WTC11 (cell line): ENCODE results near the gene SPTB. TPM values are rescaled to one million over a fixed set of nuclear protein-coding genes. Genes with fewer than 3 reads are reported as not detected.

Source experiments
- ATAC-seq: fragments of 200-7000 bp; cut with Tn5 transposase; 2 replicates; pipeline ENCODE4 v1.10.0; 2021; ENCODE audit warnings: mild to moderate bottlenecking, moderate library complexity
- CTCF ChIA-PET: fragments of 300-600 bp; sonication (Branson Sonifier 250); formaldehyde crosslinking; loops from one replicate; lab custom pipeline; 2021; ENCODE audit warnings: antibody characterized with exemption; lab: Charles Lee
- POLR2A ChIA-PET: fragments of 350-600 bp; sonication (Branson Sonifier 250); formaldehyde crosslinking; loops from one replicate; lab custom pipeline; 2021; ENCODE audit warnings: antibody characterized with exemption; lab: Charles Lee
- DNase-seq: peaks from one replicate; pipeline ENCODE4 v3.0.0; 2021; ENCODE audit warnings: low spot score
- H3K27ac Mint-ChIP-seq: 2 replicates; pipeline ENCODE4 v1.8.0; 2021; ENCODE audit warnings: mixed read lengths
- H3K27me3 Mint-ChIP-seq: 2 replicates; pipeline ENCODE4 v1.8.0; 2021; ENCODE audit warnings: low read depth, mild to moderate bottlenecking, moderate library complexity, mixed read lengths
- H3K36me3 Mint-ChIP-seq: 2 replicates; pipeline ENCODE4 v1.8.0; 2021; ENCODE audit warnings: mixed read lengths
- H3K4me1 Mint-ChIP-seq: 2 replicates; pipeline ENCODE4 v1.8.0; 2022; ENCODE audit warnings: mixed read lengths
- H3K4me3 Mint-ChIP-seq: 2 replicates; pipeline ENCODE4 v1.8.0; 2021; ENCODE audit warnings: mild to moderate bottlenecking, moderate library complexity, mixed read lengths
- H3K9me3 Mint-ChIP-seq: 2 replicates; pipeline ENCODE4 v1.8.0; 2021; ENCODE audit warnings: mixed read lengths
- CREB1 ChIP-seq: sonication (generic); formaldehyde crosslinking; IDR thresholded peaks from 2 replicates; pipeline ENCODE4 v1.8.0; 2023; ENCODE audit warnings: mild to moderate bottlenecking, missing genetic modification reagents
- CREM ChIP-seq: sonication (generic); formaldehyde crosslinking; IDR thresholded peaks from 2 replicates; pipeline ENCODE4 v1.8.1; 2022; ENCODE audit warnings: mild to moderate bottlenecking, missing genetic modification reagents, moderate library complexity
- ELF4 ChIP-seq: sonication (generic); formaldehyde crosslinking; IDR thresholded peaks from 2 replicates; pipeline ENCODE4 v1.8.1; 2022; ENCODE audit warnings: low read depth, mild to moderate bottlenecking, moderate library complexity, missing genetic modification reagents
- FOXK1 ChIP-seq: sonication (generic); formaldehyde crosslinking; IDR thresholded peaks from 2 replicates; pipeline ENCODE4 v1.8.0; 2022; ENCODE audit warnings: mild to moderate bottlenecking, moderate library complexity, missing genetic modification reagents
- GRHL2 ChIP-seq: fragments of 250-450 bp; sonication (Bioruptor Pico); IDR thresholded peaks from 2 replicates; pipeline ENCODE4 v1.8.0; 2022; ENCODE audit warnings: mild to moderate bottlenecking, moderate library complexity; ENCODE audit not compliant: insufficient replicate concordance, severe bottlenecking
- HMGA2 ChIP-seq: fragments of 250-450 bp; sonication (Bioruptor Pico); IDR thresholded peaks from 2 replicates; pipeline ENCODE4 v1.4.0; 2021; ENCODE audit warnings: mild to moderate bottlenecking, moderate library complexity
- NFATC4 ChIP-seq: fragments of 250-450 bp; sonication (Bioruptor Pico); IDR thresholded peaks from 2 replicates; pipeline ENCODE4 v1.9.0; 2021; ENCODE audit warnings: mild to moderate bottlenecking
- OVOL2 ChIP-seq: fragments of 250-450 bp; sonication (Bioruptor Pico); IDR thresholded peaks from 2 replicates; pipeline ENCODE4 v1.9.0; 2021; ENCODE audit warnings: mild to moderate bottlenecking, borderline replicate concordance
- PRRX2 ChIP-seq: fragments of 250-450 bp; sonication (Bioruptor Pico); IDR thresholded peaks from 2 replicates; pipeline ENCODE4 v1.8.0; 2021; ENCODE audit warnings: mild to moderate bottlenecking
- RORB ChIP-seq: fragments of 250-450 bp; sonication (Bioruptor Pico); IDR thresholded peaks from 2 replicates; pipeline ENCODE4 v1.9.0; 2021; ENCODE audit warnings: mild to moderate bottlenecking
- TEAD1 ChIP-seq: sonication (generic); formaldehyde crosslinking; IDR thresholded peaks from 2 replicates; pipeline ENCODE4 v1.8.0; 2022; ENCODE audit warnings: mild to moderate bottlenecking, missing genetic modification reagents
- TEAD4 ChIP-seq: sonication (generic); formaldehyde crosslinking; IDR thresholded peaks from 2 replicates; pipeline ENCODE4 v1.8.0; 2022; ENCODE audit warnings: mild to moderate bottlenecking, missing genetic modification reagents
- ZNF121 ChIP-seq: sonication (generic); formaldehyde crosslinking; IDR thresholded peaks from 2 replicates; pipeline ENCODE4 v1.8.0; 2023; ENCODE audit warnings: missing genetic modification reagents
- ZNF317 ChIP-seq: sonication (generic); formaldehyde crosslinking; IDR thresholded peaks from 2 replicates; pipeline ENCODE4 v1.8.1; 2023; ENCODE audit warnings: low read depth, mild to moderate bottlenecking, moderate library complexity, missing genetic modification reagents, borderline replicate concordance
- ZNF423 ChIP-seq: fragments of 250-450 bp; sonication (Bioruptor Pico); IDR thresholded peaks from 2 replicates; pipeline ENCODE4 v2.1.2; 2022; ENCODE audit warnings: mild to moderate bottlenecking, moderate library complexity
- ZNF671 ChIP-seq: fragments of 250-450 bp; sonication (Bioruptor Pico); IDR thresholded peaks from 2 replicates; pipeline ENCODE4 v1.8.0; 2021; ENCODE audit warnings: mild to moderate bottlenecking
- total RNA-seq: library from RNA; stranded (reverse); gene quantifications from 3 replicates; pipeline ENCODE4 v1.2.3, GENCODE V29; 2021
- TF ChIP-seq, protein P1 (sequence below): sonication (generic); formaldehyde crosslinking; IDR thresholded peaks from 2 replicates; pipeline ENCODE4 v1.8.1; 2023; ENCODE audit warnings: mild to moderate bottlenecking, missing genetic modification reagents, moderate library complexity
- TF ChIP-seq, protein P2 (sequence below): sonication (generic); formaldehyde crosslinking; IDR thresholded peaks from 2 replicates; pipeline ENCODE4 v1.8.1; 2023; ENCODE audit warnings: mild to moderate bottlenecking, missing genetic modification reagents, moderate library complexity
- TF ChIP-seq, protein P3 (sequence below): sonication (generic); formaldehyde crosslinking; IDR thresholded peaks from 2 replicates; pipeline ENCODE4 v1.8.0; 2022; ENCODE audit warnings: mild to moderate bottlenecking, missing genetic modification reagents
- TF ChIP-seq, protein P4 (sequence below): sonication (generic); formaldehyde crosslinking; IDR thresholded peaks from 2 replicates; pipeline ENCODE4 v1.8.0; 2022; ENCODE audit warnings: mild to moderate bottlenecking, missing genetic modification reagents
- TF ChIP-seq, protein P5 (sequence below): fragments of 250-450 bp; sonication (Bioruptor Pico); conservative IDR thresholded peaks from 2 replicates; pipeline ENCODE4 v1.9.0; 2021; ENCODE audit warnings: mild to moderate bottlenecking
- TF ChIP-seq, protein P6 (sequence below): sonication (generic); formaldehyde crosslinking; conservative IDR thresholded peaks from 2 replicates; pipeline ENCODE4 v1.8.1; 2023; ENCODE audit warnings: mild to moderate bottlenecking, low read depth, missing genetic modification reagents, moderate library complexity
- TF ChIP-seq, protein P7 (sequence below): sonication (generic); formaldehyde crosslinking; IDR thresholded peaks from 2 replicates; pipeline ENCODE4 v1.8.0; 2023; ENCODE audit warnings: mild to moderate bottlenecking, missing genetic modification reagents

Gene SPTB
- total RNA-seq, 1 experiment from 2014 or later: 3.2 TPM

DNA sequence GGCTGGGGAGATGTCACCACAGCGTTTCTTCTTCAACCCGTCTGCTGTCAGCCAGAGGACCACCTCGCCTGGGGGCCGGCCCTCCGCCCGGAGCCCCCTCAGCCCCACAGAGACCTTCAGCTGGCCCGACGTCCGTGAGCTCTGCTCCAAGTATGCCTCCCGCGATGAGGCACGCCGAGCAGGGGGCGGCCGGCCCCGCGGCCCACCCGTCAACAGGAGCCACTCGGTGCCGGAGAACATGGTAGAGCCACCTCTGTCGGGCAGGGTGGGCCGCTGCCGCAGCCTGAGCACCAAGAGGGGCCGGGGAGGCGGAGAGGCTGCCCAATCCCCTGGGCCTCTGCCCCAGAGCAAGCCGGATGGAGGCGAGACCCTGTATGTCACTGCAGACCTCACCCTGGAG is 136.6 kb downstream of the SPTB start:
- H3K4me3 Mint-ChIP-seq: no peak overlapping the region
- no peak for ATAC-seq
- POLR2A ChIA-PET: no interaction called here
- H3K4me1 Mint-ChIP-seq: peaks cover 3% of the 10 kb centered on the region; the same call in 1 of the 2 replicates
- no peak for DNase-seq
- H3K27me3 Mint-ChIP-seq: no peaks in the 10 kb centered on the region
- CTCF ChIA-PET: interaction anchor here (0.8 to 1.4 kb wide), 2 partner anchors 16 to 17 kb away, joined by 3 to 9 read pairs; no protein-coding TSS in a partner anchor
- H3K36me3 Mint-ChIP-seq: peaks cover 69% of the 10 kb centered on the region
- no peaks in the 10 kb centered on the region for H3K9me3 Mint-ChIP-seq
- H3K27ac Mint-ChIP-seq: no peak overlapping the region
- TF ChIP-seq CREB1 (CRISPR knock-in tag): no peak
- no peak for TF ChIP-seq TEAD1 (CRISPR knock-in tag)
- TF ChIP-seq RORB (CRISPR knock-in tag): no peak
- TF ChIP-seq ELF4 (CRISPR knock-in tag): no peak

DNA sequence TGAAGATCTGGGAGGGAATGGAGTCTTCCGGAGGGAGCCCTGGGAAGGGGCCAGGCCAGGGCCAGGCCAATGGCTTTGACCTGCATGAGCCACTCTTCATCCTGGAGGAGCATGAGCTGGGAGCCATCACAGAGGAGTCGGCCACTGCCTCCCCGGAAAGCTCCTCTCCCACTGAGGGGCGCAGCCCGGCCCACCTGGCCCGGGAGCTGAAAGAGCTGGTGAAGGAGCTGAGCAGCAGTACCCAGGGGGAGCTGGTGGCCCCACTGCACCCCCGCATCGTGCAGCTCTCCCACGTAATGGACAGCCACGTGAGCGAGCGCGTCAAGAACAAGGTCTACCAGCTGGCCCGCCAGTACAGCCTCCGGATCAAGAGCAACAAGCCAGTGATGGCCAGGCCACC is 137.7 kb downstream of the SPTB start:
- peaks cover 64% of the 10 kb centered on the region for H3K36me3 Mint-ChIP-seq
- H3K9me3 Mint-ChIP-seq: no peaks in the 10 kb centered on the region
- DNase-seq (no peak), ATAC-seq (no peak)
- no peak overlapping the region for H3K4me3 Mint-ChIP-seq
- TF ChIP-seq, protein P1, sequence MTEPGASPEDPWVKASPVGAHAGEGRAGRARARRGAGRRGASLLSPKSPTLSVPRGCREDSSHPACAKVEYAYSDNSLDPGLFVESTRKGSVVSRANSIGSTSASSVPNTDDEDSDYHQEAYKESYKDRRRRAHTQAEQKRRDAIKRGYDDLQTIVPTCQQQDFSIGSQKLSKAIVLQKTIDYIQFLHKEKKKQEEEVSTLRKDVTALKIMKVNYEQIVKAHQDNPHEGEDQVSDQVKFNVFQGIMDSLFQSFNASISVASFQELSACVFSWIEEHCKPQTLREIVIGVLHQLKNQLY: no peak
- TF ChIP-seq HMGA2 (CRISPR knock-in tag): no peak
- TF ChIP-seq ZNF121 (CRISPR knock-in tag): no peak
- TF ChIP-seq GRHL2 (CRISPR knock-in tag): no peak
- TF ChIP-seq ZNF423 (CRISPR knock-in tag): no peak
- TF ChIP-seq, protein P2, sequence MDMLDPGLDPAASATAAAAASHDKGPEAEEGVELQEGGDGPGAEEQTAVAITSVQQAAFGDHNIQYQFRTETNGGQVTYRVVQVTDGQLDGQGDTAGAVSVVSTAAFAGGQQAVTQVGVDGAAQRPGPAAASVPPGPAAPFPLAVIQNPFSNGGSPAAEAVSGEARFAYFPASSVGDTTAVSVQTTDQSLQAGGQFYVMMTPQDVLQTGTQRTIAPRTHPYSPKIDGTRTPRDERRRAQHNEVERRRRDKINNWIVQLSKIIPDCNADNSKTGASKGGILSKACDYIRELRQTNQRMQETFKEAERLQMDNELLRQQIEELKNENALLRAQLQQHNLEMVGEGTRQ (CRISPR knock-in tag): no peak
- no peak for TF ChIP-seq OVOL2 (CRISPR knock-in tag)
- TF ChIP-seq, protein P3, sequence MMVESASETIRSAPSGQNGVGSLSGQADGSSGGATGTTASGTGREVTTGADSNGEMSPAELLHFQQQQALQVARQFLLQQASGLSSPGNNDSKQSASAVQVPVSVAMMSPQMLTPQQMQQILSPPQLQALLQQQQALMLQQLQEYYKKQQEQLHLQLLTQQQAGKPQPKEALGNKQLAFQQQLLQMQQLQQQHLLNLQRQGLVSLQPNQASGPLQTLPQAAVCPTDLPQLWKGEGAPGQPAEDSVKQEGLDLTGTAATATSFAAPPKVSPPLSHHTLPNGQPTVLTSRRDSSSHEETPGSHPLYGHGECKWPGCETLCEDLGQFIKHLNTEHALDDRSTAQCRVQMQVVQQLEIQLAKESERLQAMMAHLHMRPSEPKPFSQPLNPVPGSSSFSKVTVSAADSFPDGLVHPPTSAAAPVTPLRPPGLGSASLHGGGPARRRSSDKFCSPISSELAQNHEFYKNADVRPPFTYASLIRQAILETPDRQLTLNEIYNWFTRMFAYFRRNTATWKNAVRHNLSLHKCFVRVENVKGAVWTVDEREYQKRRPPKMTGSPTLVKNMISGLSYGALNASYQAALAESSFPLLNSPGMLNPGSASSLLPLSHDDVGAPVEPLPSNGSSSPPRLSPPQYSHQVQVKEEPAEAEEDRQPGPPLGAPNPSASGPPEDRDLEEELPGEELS (CRISPR knock-in tag): no peak
- no peak for TF ChIP-seq CREM (CRISPR knock-in tag)
- TF ChIP-seq, protein P4, sequence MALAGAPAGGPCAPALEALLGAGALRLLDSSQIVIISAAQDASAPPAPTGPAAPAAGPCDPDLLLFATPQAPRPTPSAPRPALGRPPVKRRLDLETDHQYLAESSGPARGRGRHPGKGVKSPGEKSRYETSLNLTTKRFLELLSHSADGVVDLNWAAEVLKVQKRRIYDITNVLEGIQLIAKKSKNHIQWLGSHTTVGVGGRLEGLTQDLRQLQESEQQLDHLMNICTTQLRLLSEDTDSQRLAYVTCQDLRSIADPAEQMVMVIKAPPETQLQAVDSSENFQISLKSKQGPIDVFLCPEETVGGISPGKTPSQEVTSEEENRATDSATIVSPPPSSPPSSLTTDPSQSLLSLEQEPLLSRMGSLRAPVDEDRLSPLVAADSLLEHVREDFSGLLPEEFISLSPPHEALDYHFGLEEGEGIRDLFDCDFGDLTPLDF: no peak
- TF ChIP-seq, protein P5, sequence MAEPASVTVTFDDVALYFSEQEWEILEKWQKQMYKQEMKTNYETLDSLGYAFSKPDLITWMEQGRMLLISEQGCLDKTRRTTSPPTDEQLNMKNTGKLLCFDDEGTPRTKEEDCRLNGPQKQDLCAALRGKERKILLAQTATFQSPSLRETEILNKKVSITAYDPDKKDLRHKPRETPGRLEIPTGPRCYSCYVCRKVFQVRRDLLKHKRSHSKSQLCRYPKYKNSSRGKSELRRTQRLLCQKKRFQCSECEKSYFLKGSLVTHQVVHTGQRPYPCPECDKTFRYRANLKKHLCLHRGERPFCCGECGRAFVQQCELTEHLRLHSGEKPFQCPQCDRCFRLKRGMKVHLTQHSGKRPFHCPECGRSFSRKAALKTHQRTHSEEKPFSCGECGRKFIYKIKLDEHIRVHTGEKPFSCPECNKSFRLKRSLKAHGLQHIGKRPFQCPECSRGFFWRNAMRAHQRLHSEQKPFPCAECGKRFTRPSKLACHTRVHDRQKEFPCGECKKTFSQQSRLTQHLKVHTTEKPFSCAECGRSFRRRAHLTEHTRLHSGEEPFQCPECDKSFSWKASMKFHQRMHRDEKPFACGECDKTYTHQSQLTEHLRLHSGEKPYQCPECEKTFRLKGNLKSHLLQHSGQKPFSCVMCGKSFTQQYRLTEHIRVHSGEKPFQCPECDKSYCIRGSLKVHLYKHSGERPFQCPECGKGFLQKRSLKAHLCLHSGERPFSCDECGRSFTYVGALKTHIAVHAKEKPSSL (CRISPR knock-in tag): no peak
- TF ChIP-seq FOXK1 (CRISPR knock-in tag): no peak
- TF ChIP-seq TEAD4 (CRISPR knock-in tag): no peak
- no peak for TF ChIP-seq ZNF671 (CRISPR knock-in tag)
- TF ChIP-seq, protein P6, sequence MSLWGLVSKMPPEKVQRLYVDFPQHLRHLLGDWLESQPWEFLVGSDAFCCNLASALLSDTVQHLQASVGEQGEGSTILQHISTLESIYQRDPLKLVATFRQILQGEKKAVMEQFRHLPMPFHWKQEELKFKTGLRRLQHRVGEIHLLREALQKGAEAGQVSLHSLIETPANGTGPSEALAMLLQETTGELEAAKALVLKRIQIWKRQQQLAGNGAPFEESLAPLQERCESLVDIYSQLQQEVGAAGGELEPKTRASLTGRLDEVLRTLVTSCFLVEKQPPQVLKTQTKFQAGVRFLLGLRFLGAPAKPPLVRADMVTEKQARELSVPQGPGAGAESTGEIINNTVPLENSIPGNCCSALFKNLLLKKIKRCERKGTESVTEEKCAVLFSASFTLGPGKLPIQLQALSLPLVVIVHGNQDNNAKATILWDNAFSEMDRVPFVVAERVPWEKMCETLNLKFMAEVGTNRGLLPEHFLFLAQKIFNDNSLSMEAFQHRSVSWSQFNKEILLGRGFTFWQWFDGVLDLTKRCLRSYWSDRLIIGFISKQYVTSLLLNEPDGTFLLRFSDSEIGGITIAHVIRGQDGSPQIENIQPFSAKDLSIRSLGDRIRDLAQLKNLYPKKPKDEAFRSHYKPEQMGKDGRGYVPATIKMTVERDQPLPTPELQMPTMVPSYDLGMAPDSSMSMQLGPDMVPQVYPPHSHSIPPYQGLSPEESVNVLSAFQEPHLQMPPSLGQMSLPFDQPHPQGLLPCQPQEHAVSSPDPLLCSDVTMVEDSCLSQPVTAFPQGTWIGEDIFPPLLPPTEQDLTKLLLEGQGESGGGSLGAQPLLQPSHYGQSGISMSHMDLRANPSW (CRISPR knock-in tag): no peak
- no peak for TF ChIP-seq ZNF317 (CRISPR knock-in tag)
- TF ChIP-seq NFATC4 (CRISPR knock-in tag): no peak
- no peak for TF ChIP-seq PRRX2 (CRISPR knock-in tag)
- TF ChIP-seq, protein P7, sequence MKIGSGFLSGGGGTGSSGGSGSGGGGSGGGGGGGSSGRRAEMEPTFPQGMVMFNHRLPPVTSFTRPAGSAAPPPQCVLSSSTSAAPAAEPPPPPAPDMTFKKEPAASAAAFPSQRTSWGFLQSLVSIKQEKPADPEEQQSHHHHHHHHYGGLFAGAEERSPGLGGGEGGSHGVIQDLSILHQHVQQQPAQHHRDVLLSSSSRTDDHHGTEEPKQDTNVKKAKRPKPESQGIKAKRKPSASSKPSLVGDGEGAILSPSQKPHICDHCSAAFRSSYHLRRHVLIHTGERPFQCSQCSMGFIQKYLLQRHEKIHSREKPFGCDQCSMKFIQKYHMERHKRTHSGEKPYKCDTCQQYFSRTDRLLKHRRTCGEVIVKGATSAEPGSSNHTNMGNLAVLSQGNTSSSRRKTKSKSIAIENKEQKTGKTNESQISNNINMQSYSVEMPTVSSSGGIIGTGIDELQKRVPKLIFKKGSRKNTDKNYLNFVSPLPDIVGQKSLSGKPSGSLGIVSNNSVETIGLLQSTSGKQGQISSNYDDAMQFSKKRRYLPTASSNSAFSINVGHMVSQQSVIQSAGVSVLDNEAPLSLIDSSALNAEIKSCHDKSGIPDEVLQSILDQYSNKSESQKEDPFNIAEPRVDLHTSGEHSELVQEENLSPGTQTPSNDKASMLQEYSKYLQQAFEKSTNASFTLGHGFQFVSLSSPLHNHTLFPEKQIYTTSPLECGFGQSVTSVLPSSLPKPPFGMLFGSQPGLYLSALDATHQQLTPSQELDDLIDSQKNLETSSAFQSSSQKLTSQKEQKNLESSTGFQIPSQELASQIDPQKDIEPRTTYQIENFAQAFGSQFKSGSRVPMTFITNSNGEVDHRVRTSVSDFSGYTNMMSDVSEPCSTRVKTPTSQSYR (CRISPR knock-in tag): no peak
- H3K27me3 Mint-ChIP-seq: no peaks in the 10 kb centered on the region
- ChIA-PET CTCF (interaction anchor here (0.8 to 1.5 kb wide), 4 partner anchors 16 to 59 kb away, joined by 3 to 9 read pairs (median 4); no protein-coding TSS in a partner anchor), POLR2A (no interaction called here)
- peaks cover 3% of the 10 kb centered on the region; the same call in 1 of the 2 replicates for H3K4me1 Mint-ChIP-seq
- H3K27ac Mint-ChIP-seq: no peak overlapping the region
